NCI-H1694 (cell line): ENCODE data around the gene NIBAN1.

Experiments
- DNase-seq: peaks from one replicate; lab custom pipeline; 2025; lab: John Stamatoyannopoulos, UW

Gene NIBAN1

DNA sequence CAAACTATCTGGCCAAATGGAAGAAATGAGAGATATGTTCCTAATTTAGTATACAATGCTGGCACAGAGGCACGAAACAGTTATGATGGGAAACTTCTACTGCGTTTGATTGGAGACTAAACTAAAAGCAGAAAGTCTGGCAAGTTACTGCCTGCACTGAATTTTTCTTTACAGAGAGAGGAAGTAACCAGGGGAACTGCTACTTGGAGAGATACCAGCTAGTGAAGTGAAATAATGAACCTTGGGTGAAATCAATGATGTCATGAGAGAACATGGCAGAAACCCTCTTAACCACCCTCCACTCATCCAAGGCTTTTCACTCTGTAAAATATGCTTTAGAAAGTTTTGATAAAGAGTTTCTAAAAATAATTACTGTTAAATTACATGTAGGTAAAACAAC is 29.3 kb downstream of the NIBAN1 start:
- DNase-seq, result no peak

DNA sequence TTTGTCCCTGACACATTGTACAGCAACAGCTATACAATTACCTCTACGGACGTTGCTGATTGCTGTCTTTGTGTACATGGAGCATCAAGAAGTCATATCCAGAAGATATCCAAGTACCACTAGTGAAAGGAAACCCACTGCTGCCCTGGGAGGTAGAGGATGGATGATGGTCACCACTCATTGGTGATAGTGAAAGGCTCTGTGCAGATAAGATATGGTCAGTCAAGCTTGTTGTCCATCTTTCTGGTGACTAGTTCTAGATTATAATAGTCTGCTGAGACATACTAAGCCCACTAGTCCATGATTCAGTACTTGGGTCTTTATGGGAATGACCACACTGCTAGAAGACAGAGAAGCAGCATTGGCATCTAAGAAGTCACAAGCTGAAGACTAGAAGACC is 30.3 kb downstream of the NIBAN1 start:
- no peak for DNase-seq

DNA sequence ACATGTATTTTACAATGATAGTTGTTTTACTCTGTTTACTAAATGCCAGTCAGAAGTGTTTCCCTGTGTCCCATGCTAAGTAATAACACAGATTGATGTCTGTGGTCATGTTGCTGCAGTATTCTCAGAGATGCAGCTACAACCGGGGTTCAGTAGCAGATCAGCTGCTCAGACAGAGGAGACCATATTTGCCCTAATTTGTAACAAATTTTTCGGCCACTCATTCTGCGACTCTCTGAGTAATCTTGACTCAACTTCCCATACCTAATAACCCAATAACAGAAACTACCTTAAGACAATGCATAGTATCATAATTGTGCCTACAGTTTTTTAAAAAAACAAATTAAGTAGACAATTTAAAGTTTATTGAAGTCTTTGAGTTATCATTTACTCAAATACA is 32.6 kb downstream of the NIBAN1 start:
- DNase-seq, result no peak

DNA sequence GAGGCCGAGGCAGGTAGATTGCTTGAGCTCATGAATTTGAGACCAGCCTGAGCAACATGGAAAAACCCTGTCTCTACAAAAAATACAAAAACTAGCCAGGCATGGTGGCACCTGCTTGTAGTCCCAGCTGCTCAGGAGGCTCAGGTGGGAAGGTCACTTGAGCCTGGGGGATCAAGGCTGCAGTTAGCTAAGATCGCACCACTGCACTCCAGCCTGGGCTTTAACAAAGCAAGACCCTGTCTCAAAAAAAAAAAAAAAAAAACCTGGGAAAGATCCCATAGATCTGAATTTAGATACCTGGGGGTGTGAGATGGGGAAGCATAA is 32.9 kb downstream of the NIBAN1 start:
- DNase-seq, result no peak

DNA sequence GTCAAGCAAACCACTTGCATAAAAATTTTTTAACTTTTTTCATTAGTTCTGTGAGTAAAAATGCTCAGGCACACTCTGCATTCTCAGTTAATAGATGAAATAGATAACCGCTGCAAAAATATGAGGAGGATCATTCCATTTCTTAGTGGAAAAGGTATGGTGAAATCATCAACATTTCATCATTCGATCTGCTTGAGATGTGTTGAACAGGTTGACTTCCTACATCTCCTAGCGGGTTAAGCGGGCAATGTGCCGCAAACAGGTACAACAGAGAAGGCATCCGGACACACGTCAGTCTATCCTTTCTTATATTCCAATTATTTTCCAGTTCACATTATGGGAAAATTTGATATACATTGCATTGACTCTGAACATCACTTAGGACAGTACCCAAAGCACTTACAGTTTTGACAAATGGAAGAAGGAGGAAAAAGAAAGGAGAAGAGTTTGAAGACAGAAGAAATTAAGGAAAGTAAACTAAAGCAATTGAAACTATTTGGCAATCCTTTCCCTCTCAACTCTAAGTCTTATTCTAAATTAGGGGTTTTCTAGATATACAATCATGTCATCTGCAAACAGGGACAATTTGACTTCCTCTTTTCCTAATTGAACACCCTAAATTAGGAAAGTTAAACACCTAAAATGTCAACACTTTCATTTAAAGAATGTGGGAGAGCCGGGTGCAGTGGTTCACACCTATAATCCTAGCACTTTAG is 33.5 kb downstream of the NIBAN1 start:
- no peak for DNase-seq

DNA sequence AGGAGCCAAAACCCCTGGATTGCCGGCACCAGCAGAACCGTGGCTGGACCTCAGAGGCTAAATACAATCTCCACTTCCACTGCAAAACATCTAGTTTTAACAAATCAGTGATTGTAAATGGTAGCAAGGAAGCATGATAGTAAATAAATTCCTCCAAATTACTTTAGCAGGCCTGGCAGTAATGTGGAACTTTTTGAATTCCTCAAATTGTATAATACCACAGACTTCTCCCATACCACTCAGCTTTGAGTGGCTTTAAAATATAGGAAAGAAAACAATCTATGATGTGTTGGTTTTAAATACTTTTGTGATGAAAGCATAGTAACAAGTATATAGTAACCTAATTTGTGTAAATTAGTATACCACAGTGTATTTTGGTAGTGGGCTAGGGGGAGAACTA is 34.1 kb downstream of the NIBAN1 start:
- no peak for DNase-seq

DNA sequence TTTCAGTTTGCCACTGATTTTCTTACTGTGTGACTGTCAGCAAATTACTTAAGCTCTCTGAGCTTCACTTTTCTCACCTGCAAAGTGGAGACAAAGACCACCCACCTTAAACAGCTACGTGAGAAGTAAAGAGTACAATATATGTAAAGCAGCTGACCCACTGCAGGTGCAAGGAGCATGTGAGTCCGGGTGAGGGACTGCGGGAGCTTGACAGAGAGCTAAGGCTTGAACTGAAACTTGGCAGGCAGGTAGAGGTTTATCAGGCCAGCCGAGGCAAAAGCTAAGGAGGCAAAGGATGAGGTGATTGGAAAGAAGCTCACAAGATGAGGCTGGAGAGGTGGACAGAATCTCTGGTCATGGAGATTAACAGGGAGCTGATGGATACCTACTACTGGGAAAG is 36.6 kb downstream of the NIBAN1 start:
- DNase-seq, result no peak

DNA sequence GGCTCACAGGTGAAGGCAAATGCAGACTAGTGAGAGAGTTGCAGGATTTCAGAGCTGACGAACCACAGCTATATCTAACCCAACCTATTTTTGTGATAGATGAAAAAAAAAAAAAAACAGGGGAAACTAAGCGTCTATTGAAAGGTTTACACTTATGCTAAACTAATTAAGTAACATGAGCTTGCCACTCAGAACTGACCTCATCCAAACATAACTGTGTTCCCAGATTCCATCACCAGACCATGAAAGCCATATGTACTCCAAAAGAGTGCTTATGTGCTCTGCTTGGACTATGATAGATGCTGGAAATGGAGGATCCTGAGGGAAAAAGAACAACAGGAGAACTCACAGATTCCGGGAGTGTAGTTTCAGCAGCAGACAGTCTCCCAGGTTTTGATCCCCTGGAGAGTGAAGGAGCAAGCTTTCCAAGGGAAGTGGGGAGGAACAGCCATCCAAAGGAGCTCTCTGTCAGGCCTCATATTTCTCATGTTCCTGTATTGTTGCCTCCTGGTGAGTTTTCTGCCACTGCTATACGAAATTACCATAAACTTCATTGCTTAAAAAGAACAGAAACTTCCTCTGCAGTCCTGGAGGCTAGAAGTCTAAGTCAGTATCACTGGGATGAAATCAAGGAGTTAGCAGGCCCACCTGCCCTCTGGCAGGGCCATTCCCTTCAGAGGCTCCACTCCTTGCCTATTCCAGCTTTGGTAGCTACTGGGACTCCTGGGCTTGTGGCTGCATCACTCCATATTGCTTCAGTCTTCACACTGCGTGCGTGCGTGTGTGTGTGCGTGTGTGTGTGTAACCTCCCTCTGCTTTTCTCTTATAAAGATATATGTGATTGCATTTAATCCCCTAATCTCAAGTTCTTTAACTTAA is 38.1 kb downstream of the NIBAN1 start:
- DNase-seq, result no peak

DNA sequence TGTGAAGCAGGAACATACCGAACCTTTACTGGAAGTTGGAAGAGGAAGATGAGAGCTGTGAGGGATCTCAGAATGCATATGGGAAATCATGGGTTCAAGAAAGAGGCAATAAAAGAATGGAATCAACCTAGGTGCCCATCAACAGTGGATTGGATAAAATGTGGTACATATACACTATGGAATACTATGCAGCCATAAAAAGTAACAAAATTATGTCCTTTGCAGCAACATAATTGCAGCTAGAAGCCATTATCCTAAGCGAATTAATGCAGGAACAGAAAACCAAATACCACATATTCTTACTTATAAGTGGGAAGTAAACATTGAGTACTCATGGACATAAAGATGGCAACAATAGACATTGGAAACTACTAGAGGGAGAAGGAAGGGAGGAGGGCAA is 40.4 kb downstream of the NIBAN1 start:
- DNase-seq, result no peak

DNA sequence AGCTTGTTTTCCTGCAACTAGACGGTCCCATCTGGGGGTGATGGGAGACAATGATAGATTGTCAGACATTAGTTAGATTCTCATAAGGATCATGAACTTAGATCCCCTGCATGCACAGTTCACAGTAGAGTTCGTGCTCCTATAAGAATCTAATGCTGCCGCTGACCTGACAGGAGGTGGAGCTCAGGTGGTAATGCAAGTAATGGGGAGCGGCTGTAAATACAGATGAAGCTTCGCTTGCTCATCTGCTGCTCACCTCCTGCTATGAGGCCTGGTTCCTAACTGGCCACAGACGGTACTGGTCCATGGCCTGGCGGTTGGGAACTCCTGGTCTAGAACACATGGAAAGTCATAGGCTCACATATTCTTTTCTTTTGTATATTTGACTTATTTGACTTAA is 42.0 kb downstream of the NIBAN1 start:
- DNase-seq, result no peak

DNA sequence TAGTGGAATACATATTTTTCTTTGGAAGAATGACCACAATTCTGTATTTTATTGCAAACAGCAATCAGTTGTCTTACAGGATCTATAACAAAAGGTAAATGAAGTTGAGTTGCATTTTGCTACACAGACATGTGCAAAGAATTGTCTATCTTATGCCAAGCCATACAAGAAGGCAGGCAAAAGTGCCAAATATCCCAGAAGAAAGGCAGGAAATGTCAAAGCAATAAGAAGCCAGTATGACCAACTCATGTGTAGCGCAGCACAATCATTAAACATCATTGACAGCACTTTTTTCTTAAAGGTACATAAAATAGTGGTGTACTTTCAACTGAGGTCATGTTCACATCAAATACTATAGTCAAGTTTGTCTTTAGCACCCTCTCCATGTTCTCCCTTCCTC is 42.7 kb downstream of the NIBAN1 start:
- no peak for DNase-seq

DNA sequence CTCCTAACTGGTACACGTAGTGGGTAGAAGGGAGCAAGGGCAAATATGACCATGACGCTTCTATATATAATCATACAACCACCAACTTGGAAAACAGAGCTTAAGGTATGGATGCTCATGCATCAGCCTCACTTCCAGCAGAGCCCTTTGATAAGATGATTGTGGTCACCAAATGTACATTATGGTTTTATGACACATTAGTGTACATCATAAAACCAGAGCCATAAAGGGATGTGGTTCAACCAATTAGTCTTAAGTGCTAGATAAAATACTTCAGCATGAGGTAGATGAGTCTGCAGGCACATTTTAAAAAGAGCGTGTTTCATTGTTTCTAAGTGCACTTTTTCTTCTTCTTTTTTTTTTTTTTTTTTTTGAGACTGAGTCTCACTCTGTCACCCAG is 43.7 kb downstream of the NIBAN1 start:
- no peak for DNase-seq

DNA sequence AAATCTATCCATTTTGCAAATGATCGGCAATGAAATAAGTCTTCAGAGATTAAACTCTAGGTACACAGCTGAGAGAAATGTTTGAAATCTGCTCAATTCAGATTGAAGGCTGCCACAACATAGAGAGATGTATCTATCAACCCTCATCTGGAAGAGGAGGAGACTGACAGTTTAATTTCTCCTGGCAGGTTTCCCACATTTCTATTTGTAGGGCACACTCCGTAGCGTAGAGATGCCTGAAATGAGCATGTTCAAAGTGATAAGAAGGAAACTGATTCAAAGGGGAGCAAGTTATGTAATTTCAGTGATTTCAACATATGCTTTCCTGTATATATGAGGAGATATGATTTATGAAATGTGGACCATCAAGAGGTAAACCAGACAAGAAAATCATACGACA is 44.1 kb downstream of the NIBAN1 start:
- DNase-seq, result peak; percentile 42

DNA sequence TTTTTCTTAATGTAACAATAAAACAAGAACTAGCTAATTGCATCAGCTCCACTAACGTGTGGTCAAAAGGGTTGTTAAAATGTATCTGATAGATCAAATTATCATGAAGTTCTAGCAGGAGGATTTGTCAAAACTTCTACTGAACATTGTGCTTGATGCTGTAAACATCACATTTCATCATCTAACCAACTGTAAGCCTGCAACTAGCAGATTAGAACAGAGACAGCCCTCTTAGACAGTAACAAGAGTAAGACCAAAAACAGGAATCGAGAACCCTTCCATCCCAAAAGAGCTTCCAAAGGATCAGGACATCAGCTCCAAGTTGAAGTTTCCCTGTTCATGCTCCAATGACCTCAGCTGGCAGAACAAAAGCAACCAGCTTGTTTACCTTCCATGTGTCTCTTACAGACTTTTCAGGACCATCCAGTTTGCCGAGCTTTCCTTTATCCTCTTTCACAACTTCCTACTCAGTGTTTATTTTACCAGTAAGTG is 44.6 kb downstream of the NIBAN1 start:
- peak; percentile 32 for DNase-seq

DNA sequence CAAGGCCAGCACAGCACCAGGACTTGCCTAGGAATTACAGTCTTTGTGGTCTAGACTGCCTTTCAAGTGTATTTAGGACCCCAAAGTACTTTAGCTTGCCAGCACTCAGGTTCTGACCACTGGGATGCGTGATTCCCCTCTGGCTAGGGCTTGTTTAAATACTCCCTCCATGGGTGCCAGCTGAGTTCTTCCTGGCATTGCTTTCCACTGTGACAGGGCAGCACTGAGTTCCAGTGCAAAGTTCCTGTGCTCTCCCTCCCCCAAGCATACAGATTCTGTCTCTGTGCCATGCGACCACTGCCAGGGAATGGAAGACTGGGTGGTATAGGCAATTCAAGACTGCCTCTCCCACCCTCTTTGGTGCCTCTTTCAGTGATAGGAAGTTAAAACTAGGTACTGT is 45.9 kb downstream of the NIBAN1 start:
- DNase-seq, result no peak
